Mammary epithelial cell (primary cell): Measurements from ENCODE around the gene DUSP2.

Experiments used
- CTCF ChIP-seq, 2 donors: IDR thresholded peaks in 1 of 2; conservative IDR thresholded peaks in 1 of 2; 2 replicates each; pipeline ENCODE4 v1.5.1; 2011 to 2012; ENCODE audit warnings: inconsistent platforms in 2 of 2, low read length in 2 of 2, mild to moderate bottlenecking in 2 of 2, control low read depth in 1 of 2, low read depth in 1 of 2; ENCODE audit not compliant: insufficient read depth in 1 of 2; ENCODE audit errors: extremely low read depth in 1 of 2
- EZH2 ChIP-seq: IDR thresholded peaks from 2 replicates; pipeline ENCODE4 v1.6.1; 2012; ENCODE audit warnings: low read length, inconsistent platforms, borderline replicate concordance

DNA sequence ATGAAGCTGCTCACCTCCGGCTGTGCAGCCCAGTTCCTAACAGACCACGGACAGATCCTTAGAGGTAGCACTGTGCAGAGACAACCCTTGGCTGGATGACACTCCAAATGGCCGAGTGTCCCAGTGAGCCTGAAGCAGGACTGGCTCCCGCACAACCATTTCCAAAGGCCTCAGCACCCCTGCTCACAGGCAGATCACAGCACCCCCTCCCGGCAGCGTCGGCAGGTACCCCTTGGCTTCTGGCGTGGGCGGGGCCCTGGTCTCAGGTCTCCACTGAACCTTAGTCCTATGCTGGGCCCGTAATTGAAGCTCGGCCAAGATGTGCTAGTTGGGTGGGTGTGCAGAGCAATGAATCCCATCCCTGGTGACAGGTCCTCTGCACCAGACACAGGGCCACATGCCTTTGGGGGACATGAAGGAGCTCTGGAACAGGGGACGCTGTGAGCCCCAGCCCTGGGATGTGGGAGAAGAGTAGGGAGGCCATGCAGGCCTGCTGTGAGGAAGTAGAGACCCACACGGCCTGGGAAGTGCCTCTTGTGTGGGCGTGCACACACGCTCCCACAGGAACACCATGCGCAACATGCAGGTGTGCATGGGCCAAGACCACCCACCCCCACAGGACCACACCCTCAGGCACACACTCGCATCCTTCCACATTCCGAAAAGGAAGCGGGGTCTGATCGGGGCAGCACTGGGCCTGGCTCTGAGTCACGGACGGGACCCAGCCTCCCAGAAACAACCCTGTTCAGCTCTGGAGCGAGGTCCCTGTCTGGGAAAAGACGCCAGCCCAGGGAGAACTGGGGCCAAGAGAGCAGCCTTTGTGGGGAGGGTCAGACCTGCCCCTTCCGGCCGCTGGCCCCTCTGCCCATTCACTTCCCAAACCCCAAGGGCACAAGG lies 2.8 kb downstream of the DUSP2 start:
- no peak for TF ChIP-seq CTCF (conservative IDR thresholded peaks at IDR 0.05 in 1 of 2, IDR thresholded peaks at IDR 0.05 in 1 of 2; ENCODE audit: extremely low read depth in 1 of 2, insufficient read depth in 1 of 2, low read depth in 1 of 2, low read length in 2 of 2)
- TF ChIP-seq EZH2, result no peak
